ENCODE data around the gene ZNF215. TPM values are rescaled to one million over a fixed set of nuclear protein-coding genes. Genes with fewer than 3 reads are reported as not detected.
"Not testable (repeated sequence)": the region's sequence is repeated elsewhere in the genome, so short reads cannot be mapped to it uniquely, and the experiment has no call there.

ZNF215 gene
- 1 to 10 TPM in 3 of 10 donors, under 1 TPM in 7; 0.55 to 1.7 (median 0.97) TPM for polyA plus RNA-seq (ENCODE audit: insufficient read length in 10 of 10)
- long read RNA-seq, donor 1 = 0 reads
- long read RNA-seq, donor 2 = 0 reads
- long read RNA-seq, donor 3 = 0 reads
- long read RNA-seq, donor 4 = 0 reads
- long read RNA-seq, donor 5 = 0 reads
- long read RNA-seq, donor 6 = 0 reads
- long read RNA-seq, donor 7 = 0 reads
- long read RNA-seq, donor 8 = 0 reads
- long read RNA-seq, donor 9 = 0 reads

DNA sequence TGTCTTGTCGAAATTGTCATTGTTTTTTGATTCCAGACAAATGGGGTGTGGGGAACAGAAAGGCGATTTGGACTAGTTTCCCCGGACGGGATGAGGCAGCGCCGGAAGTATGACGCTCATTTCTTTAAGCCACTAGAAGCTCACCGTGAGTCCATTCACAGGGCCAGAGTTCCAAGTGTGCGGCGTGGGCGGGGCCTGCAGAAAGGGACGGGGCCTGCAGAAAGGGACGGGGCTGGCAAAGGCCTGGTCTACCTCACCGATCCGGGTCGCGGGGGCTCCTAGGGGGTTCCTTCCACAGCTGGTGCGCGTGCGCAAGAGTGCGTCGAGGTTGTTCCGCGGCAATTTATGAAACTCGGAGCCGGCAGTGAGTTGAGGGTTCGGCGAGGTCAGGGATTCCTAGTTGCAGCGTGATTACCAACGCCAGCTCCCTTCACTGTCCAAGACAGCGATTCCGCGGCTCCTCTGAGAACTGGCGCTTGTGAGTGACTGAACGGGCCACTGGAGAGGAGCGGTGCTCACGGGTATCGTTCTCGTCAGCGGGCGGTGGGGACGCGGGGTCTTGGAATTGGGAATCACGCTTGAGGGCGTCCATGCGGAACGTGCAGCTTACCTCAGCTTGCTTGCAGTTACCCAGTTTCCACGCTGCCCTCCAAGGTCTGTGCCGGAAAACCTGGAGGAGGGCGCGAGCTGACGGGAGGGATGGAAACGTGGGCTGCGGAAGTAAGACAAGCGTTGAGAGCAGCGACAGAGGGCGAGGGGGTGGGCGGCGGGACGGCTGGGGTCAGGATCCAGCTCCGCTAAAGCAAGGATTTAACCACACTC is at the start of gene ZNF215:
Gene ZNF215 (plus strand): TSS at position 219 of the 822 bp plus-strand sequence. CDS start 5,847 bp downstream, outside the sequence.
- peak; percentile 70 to 82 (median 76) for DNase-seq

DNA sequence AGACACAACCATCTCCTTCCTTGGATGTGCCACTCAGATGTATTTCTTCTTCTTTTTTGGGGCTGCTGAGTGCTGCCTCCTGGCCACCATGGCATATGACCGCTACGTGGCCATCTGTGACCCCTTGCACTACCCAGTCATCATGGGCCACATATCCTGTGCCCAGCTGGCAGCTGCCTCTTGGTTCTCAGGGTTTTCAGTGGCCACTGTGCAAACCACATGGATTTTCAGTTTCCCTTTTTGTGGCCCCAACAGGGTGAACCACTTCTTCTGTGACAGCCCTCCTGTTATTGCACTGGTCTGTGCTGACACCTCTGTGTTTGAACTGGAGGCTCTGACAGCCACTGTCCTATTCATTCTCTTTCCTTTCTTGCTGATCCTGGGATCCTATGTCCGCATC is 49.3 kb upstream of the ZNF215 start:
- no peak for DNase-seq

DNA sequence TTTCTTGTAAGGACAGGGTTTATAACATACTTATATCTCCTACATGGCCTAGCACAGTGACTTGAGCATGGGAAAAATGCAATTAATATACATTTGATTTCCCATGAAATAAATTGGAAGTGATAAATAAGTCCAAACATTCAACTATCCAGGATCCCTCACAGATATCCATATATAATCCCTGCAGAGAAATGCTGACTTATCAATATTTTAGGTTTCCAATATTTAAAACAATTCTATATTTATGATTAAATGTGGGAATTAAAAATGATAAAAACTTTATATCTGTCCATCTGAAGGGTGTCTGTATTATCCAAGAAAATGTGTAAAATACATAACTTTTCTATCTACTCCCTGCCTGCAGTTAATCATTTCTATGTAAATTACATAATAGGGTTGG is 43.5 kb upstream of the ZNF215 start:
- no peak for DNase-seq

DNA sequence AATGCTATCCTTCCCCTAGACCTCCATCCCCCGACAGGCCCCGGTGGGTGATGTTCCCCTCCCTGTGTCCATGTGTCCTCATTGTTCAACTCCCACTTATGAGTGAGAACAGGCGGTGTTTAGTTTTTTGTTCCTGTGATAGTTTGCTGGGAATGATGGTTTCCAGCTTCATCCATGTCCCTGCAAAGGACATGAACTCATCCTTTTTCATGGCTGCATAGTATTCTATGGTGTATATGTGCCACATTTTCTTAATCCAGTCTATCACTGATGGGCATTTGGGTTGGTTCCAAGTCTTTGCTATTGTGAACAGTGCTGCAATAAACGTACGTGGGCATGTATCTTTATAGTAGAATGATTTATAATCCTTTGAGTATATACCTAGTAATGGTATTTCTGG is 38.5 kb upstream of the ZNF215 start:
- not testable (repeated sequence) for DNase-seq

DNA sequence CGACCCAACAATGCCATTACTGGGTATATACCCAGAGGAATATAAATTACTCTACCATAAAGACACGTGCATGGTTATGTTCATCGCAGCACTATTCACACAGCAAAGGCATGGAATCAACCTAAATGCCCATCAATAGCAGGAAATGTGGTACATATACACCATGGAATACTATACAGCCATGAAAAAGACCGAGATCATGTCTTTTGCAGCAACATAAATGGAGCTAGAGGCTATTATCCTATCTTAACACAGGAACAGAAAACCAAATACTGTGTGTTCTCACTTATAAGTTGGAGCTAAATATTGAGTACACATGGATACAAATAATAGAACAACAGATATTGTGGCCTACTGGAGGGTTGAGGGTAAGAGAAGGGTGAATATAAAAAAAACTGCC is 37.4 kb upstream of the ZNF215 start:
- no peak for DNase-seq

DNA sequence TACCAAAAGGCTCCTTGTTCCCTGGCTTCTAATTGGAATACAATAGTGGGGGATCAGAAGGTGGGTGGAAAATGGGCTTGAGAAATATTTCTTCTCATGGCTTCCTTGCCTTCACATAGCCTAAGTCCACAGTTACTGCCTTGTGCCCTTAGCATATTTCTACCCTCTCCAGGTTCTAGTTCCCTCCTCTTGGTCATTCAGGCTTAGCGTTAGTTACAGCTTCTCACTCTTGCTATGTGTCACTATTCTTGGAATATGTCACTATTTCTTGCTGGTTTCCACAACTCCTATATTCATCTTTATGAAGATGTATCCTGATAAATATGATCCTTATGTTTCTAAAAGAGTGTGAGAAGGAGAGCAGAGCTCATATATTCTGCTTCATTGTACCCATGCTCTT is 36.4 kb upstream of the ZNF215 start:
- no peak for DNase-seq

DNA sequence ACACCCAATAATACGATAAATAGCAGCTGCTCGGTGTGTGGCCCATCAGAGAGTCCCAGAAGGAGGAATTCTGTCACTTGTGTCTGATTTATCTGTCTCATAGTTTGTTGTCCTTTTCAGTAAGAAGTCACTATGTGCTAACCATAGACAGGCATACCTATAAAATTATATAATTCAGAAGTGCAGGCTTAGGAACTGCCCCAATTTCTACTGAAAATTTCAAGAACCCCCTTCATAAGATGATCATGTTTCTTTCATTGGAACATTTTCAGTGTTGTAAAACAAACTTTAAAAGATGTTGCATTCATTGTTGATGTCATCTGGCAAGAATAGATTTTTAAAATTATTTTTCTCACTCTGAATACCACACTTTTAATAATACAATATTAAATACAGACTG is 33.8 kb upstream of the ZNF215 start, which contains the start of gene OR2D2:
Gene OR2D2 (minus strand): TSS at position 101 of the 400 bp plus-strand sequence. CDS start 0 bp downstream, at position 101.
- no peak for DNase-seq

DNA sequence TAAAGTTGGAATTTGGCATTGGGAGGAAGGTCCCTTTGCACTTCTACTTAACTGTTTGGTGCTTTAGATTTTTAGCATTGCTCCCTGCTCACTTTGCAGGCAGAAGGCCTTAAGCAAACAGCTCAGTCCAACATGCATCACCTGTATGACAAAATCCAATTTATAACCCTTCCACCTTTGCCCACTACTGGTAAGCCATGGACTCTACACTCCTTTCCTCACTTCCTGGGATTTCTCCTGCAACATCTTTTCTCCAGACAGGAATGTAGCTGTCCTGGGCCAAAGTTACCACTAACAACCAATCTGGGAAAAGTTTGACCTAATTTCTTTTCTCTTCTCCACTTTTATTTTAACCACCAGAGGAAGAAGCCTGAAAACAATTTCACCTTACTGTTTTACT is 32.1 kb upstream of the ZNF215 start:
- DNase-seq = no peak

DNA sequence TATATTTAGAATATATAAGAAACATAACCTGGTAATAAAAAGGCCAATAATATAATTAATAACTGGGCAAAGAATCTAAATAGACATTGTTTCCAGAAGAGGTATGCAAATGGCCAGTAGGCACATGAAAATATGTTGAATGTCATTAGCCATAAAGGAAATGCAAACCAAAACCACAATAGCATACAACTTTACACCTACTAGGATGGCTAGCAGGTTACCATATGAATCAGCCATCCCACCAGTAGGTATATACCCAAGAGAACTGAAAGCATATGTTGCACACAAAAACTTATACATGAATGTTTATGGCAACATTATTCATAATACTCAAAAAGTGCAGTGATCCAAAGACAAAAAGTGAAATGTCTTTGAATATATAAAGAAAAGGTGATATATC is 31.2 kb upstream of the ZNF215 start:
- DNase-seq = no peak

DNA sequence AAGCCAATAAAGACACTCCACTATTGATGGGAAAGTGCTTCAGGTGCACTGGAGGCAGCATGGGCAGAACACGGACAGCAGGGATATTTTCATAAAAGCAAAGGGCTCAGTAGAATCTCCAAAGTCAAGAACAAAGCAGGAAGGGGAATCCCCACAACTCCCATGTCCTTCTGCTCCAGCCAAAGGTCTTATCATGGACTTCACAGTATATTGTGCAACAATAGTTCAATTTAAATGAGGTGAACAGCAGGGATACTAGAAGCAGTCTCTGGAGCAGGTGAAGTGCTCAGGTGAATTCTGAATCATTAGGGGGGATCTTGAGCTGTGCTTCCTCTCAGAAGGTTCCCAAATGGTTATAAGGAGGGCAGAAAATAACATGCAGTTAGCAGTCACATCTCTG is 27.3 kb upstream of the ZNF215 start:
- no peak for DNase-seq

DNA sequence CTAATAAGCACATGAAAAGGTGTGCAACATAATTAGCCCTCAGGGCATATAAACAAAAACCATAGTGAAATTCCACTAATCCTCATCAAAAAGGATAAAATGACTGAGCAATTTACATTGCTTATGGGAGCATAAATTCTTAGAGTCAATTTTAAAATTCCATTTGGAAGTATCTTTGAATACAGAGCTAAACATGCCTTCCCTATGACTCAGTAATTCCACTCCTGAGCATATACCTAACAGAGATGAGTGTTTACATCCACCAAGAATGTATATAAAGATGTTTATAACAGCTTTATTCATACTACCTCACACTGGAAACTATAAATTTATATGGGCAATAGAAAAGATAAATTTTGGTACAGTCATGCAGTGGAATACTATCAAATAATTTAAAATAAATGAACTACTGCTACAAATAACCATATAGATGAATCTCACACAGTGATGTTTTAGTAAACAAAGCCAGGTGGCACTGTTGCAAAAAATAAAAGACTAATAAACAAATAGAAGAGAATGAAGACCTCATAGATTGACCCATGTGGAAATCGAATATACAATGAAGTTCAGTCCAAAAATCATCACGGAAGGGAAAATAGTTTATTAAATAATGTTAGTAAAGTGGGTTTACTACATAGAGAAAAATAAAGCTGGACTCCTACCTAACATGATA is 25.8 kb upstream of the ZNF215 start:
- no peak for DNase-seq

DNA sequence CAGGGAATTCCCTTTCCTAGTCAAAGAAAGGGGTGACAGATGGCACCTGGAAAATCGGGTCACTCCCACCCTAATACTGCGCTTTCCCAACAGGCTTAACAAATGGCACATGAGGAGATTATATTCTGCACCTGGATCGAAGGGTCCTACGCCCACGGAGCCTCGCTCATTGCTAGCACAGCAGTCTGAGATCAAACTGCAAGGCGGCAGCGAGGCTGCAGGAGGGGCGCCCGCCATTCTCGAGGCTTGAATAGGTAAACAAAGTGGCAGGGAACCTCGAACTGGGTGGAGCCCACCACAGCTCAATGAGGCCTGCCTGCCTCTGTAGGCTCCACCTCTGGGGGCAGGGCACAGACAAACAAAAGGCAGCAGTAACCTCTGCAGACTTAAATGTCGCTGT is 21.4 kb upstream of the ZNF215 start:
- not testable (repeated sequence) for DNase-seq

DNA sequence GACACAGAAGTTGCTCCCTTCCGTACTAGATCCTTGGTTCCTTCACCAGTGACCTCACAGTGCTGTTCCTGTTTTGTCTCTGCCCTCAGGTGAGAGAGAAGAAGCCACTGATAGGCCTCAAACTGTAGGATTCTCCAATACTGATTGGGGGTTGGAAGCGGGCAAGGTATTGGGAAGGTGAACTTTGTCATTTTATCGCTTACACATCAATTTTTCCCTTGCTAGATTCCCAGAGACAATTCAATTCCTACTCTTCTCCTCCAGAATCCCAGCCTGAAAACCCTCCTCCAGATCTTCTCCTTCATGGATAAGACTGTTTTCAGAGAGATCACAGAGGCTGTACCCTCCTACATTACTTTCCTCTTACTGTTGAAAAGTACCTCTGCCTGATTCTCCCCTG is 14.8 kb upstream of the ZNF215 start:
- no peak for DNase-seq

DNA sequence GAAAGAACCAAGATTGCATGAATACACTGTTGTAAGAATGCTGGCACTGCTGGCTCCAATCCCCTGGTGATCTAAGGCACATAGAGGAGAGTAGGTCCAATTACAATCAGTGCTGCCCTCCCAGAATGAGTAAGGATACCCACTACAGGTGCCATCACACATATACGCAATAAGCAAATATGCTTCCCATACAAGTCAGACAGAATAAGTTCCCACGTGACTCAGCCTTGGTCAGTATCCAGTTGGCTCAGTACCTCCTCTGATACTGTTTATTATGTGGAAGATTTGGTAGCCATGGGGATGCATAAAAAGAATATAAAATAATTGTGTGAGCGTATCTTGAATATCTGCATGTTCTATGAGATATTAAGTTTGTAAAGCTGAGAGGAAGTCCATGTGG is 14.3 kb upstream of the ZNF215 start:
- DNase-seq = peak in 1 of 3 donors; percentile 12

DNA sequence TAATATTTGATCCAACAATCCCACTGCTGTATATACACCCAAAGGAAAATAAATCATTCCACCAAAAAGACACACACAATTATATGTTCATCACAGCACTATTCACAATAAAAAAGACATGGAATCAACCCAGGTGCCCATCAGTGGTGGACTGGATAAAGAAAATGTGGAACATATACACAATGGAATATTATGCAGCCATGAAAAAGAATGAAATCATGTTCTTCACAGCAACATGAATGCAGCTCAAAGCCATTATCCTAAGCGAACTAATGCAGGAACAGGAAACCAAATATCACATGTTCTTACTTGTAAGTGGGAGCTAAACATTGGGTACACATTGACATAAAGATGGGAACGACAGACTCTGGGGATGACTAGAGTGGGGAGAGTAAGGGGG is 6.5 kb upstream of the ZNF215 start:
- no peak for DNase-seq

DNA sequence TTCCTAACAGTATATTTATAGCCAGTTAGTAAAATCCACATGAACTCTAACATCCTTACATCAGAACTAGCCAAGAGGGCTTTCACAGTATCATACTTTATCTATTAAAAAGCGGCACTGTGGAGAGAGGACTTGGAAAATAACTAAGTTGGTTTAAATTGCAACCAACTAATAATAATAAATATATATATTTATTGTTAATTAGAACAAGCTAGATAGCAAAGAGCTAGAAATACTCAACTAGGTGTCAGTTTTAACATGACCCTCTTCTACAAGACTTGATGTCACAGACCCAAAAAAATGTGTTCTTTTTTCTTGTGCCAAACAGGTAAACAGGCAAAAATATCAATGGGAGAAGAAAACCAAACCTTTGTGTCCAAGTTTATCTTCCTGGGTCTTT is 5.5 kb upstream of the ZNF215 start, which contains the start of gene OR2D3:
Gene OR2D3 (plus strand): TSS at position 301 of the 400 bp plus-strand sequence. CDS start 0 bp downstream, at position 301.
- DNase-seq = no peak

DNA sequence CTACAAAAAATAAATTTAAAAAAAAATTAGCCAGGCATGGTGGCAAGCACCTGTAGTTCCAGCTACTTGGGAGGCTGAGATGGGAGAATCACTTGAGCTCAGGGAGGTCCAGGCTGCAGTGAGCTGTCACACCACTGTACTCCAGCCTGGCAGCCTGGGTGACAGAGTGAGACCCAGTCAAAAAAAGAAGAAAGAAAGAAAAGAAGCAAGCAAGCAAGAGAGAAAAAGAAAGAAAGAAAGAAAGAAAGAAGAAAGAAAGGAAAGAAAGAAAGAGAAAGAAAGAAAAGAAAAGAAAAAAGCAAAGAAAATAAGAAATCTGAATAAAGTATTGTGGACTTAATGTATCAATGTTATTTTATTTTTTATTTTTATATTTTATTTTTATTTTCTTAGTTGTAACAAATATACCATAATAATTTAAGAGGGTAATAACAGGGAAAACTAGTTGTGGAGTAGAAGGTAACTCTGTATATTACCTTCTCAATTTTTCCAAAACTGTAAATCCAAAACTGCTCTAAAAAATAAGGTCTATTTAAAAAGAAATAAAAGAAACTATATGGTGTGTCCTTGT is 1.1 kb upstream of the ZNF215 start:
- no peak for DNase-seq

DNA sequence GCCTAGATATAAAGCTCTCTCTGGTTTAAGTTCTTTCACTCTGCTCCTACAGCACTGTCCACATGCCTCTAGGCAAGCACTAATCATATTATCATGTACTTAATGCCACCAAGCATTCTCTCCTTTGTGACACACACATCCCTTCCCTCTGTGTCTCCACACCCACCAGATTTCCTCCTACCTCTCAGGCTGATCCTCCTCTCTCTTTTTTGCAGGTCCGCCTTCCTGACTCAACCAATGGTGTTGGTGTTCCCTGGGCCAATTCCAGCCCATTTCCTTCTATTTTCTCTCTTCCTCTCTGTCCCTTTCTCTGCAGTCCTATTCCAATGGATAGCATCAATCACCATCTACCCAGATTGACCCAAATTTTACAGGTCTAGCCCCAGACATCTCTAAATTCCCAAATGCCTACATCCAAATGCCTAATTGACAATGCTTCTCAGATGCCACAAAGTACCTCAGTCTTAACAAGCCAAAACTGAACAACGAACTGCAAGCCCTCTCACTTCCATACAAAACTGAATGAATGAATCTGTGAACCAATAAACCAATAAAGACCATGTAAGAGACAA is 504 bp upstream of the ZNF215 start:
- peak in 1 of 3 donors; percentile 16 for DNase-seq

DNA sequence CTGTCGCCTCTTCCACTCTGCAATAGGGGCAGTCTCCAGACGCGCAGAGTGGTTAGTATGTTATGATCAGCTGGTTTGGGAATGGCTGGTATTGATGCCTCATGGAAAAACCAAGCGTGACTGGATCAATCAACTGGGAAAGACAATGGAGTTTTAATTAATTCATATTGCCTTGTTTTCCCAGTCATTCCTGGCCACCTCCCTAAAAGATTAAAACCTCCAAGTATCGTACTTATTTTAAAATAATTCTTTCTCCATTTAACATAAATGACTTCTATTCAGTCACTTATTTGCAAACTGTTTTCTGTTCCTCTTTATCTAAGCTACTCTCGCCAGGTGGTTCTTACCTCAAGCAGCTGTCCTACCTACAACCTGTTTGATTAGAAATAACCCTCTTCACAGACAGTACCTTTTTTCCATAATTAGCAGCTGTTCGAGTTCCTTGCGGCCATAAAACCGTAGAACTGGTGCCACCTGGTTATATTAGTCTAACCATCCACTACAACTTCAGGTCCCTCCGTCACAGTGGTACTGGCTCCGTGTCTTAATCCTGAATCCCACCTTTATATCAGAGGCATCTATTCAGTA is 898 bp downstream of the ZNF215 start:
- peak in 1 of 3 donors; percentile 1 for DNase-seq

DNA sequence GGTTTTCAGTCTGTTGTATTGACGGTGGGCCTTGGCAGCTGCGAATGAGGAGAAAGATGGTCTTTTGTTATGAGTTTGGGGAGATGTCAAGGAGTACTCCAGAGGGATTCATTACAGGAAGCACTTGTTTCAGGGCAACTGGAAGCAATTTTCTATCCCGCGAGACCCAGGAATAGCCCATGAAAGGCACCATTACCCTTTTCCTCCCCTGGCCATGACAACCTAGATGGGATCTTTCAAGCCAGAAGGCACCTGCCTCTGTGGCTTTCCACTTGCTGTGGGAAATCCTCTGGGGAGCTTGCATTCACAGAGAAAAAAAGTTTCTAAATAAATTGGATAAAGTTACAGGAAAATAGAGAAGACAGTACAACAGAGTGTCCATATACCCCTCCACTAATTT is 2.7 kb downstream of the ZNF215 start:
- no peak for DNase-seq

DNA sequence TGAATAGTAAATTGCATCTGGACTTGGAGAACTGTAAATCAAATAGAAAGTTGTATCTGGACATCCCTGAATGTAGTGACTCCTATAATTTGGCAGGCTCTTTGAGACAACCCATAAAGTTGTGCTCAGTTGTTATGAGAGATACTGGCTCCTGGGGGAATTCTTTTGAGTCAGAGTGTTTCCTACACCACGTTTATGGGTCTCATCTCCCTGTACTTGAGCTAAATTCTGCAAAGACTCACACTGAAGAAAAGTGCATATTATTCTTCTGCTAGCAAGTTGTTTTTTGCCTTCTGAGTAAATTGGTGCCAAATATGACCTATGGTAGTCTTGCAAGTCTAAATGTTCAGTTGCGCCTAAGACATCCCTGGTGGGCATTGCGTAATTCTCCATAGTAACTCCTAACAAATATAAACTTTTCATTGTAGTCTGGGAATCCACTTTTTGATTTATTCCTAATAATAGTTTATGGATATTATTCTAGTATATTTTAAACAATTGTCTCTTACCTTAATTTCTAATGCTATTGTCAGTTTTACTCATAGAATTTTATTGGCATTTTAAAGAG is 5.0 kb downstream of the ZNF215 start:
- DNase-seq = peak in 2 of 3 donors; percentile 16 to 29

Data from muscle of back (tissue), 13 donors.